ENCODE results near the gene RAD18.

The RAD18 gene

GRCh38 chr3:8932507-8932906 lies 30.8 kb downstream of the RAD18 start:
- TF ChIP-seq, protein P1, sequence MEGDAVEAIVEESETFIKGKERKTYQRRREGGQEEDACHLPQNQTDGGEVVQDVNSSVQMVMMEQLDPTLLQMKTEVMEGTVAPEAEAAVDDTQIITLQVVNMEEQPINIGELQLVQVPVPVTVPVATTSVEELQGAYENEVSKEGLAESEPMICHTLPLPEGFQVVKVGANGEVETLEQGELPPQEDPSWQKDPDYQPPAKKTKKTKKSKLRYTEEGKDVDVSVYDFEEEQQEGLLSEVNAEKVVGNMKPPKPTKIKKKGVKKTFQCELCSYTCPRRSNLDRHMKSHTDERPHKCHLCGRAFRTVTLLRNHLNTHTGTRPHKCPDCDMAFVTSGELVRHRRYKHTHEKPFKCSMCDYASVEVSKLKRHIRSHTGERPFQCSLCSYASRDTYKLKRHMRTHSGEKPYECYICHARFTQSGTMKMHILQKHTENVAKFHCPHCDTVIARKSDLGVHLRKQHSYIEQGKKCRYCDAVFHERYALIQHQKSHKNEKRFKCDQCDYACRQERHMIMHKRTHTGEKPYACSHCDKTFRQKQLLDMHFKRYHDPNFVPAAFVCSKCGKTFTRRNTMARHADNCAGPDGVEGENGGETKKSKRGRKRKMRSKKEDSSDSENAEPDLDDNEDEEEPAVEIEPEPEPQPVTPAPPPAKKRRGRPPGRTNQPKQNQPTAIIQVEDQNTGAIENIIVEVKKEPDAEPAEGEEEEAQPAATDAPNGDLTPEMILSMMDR (IDR thresholded peaks at IDR 0.05; ENCODE audit: low read depth, low read length), result no peak
- no peak overlapping the region for H3K4me3 ChIP-seq (ENCODE audit: low read depth, low read length)

DNA sequence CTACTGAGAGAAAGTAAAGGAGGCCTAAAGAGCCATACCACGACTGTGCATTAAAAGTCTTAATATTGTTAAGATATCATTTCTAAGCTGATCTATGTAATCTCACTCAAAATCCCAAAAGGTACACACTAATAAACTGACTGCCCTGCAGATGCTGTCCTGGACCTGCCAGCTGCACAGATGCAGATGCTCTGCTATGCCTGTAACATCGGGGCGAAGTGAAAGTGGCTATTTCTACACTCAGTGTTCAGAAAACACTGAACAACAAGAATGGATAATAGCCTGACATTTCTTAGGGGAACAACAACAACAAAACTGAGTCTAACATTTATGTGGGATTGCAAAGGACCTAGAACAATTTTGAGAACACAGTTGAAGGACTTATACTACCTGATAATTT lies 31.9 kb downstream of the RAD18 start:
- TF ChIP-seq, protein P1 (IDR thresholded peaks at IDR 0.05; ENCODE audit: low read depth, low read length), result no peak
- H3K4me3 ChIP-seq (ENCODE audit: low read depth, low read length), result no peak overlapping the region

DNA sequence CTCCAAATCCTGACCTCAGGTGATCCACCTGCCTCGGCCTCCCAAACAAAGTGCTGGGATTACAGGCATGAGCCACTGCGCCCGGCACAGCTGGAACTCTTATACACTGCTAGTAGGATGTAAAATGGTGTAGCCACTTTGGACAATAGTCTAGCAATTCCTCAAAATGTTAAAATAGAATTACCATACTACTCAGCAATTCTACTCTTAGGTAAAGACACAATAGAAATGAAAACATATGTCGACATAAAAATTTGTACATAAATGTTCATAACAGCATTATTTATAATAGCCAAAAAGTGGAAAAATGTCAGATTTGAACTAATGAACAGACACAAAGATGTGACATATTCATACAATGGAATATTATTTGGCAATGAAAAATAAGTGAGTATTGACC lies 33.4 kb downstream of the RAD18 start:
- TF ChIP-seq, protein P1 (IDR thresholded peaks at IDR 0.05; ENCODE audit: low read depth, low read length), result no peak
- H3K4me3 ChIP-seq (ENCODE audit: low read depth, low read length), result no peak overlapping the region

- TF ChIP-seq, protein P1 (IDR thresholded peaks at IDR 0.05; ENCODE audit: low read depth, low read length), result no peak
- no peak overlapping the region for H3K4me3 ChIP-seq (ENCODE audit: low read depth, low read length)
Observed at GRCh38 chr3:8914491-8914890, 48.8 kb downstream of the RAD18 start.

DNA sequence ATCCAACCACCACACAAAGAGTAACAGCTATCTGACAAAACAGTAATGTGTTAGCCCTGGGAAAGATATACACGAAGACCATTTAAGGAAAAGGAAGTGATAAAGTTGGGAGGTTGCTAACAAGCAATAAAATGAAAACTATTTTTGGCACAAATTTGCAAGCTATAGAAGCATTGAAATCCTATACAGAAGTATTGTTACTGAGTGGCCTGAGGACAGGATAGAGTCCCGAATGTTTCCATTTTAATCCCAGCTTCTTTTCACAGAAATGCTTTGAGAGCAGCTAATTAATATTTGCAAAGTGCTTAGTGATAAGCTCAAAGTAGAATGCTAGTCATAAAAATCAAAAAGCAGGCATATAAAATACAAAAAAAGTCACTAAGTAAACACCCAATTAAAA lies 51.5 kb downstream of the RAD18 start:
- TF ChIP-seq, protein P1 (IDR thresholded peaks at IDR 0.05; ENCODE audit: low read depth, low read length), result no peak
- no peak overlapping the region for H3K4me3 ChIP-seq (ENCODE audit: low read depth, low read length)

- TF ChIP-seq, protein P1 (IDR thresholded peaks at IDR 0.05; ENCODE audit: low read depth, low read length), result no peak
- H3K4me3 ChIP-seq (ENCODE audit: low read depth, low read length), result no peak overlapping the region
Observed at GRCh38 chr3:8909160-8909559, 54.1 kb downstream of the RAD18 start.

DNA sequence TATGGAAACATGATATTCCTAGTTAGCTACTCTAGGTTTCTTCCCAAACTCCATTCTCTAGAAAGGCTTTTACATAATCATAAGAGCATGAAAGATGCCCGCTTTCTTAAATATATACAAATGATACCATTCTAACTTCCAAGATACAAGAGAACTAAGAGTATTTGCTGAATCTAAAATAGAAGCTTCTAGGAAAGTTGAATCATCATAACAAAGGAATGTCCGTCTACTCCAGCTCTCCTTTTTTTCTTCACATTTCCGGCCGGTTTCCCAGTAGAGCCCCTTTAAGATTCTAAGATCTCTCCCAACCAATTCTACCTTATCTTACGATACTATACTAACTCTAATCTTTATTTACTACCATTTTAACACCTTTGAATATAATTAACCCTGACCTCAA lies 60.1 kb downstream of the RAD18 start:
- TF ChIP-seq, protein P1 (IDR thresholded peaks at IDR 0.05; ENCODE audit: low read depth, low read length), result no peak

More for the DNA sequence above, 60.1 kb downstream of the RAD18 start:
- H3K4me3 ChIP-seq (ENCODE audit: low read depth, low read length), result no peak overlapping the region

Data from WI38 (cell line).